Activated T-cell treated with anti-CD3 and anti-CD28 coated beads for 4 hours (primary cell): ENCODE results near the gene NLRC5.
"Not testable (repeated sequence)": the region's sequence is repeated elsewhere in the genome, so short reads cannot be mapped to it uniquely, and the experiment has no call there.

ENCODE experiments used
- DNase-seq: peaks from one replicate; pipeline ENCODE4 v3.0.0-alpha.2; 2020

The NLRC5 gene

GRCh38 chr16:56982695-56983094, 6.7 kb upstream of the NLRC5 start:
- no peak for DNase-seq

- no peak for DNase-seq
These were observed 6.1 kb upstream of the NLRC5 start for GRCh38 chr16:56983211-56983751.

GRCh38 chr16:56984639-56985038, 4.7 kb upstream of the NLRC5 start:
- DNase-seq = no peak

GRCh38 chr16:56985288-56985961, 3.9 kb upstream of the NLRC5 start:
- no peak for DNase-seq

GRCh38 chr16:56985962-56986360, 3.4 kb upstream of the NLRC5 start:
- no peak for DNase-seq

GRCh38 chr16:56986361-56986760, 3.0 kb upstream of the NLRC5 start:
- DNase-seq = no peak

GRCh38 chr16:56986908-56987307, 2.4 kb upstream of the NLRC5 start:
- DNase-seq = not testable (repeated sequence)

- DNase-seq = no peak
These were observed 1.7 kb upstream of the NLRC5 start for GRCh38 chr16:56987692-56988091.

- DNase-seq = no peak
These were observed 1.0 kb upstream of the NLRC5 start for GRCh38 chr16:56988161-56988947.

- no peak for DNase-seq
These were observed 631 bp downstream of the NLRC5 start for GRCh38 chr16:56989988-56990387.

- no peak for DNase-seq
These were observed 1.3 kb downstream of the NLRC5 start for GRCh38 chr16:56990407-56991286.

GRCh38 chr16:56992431-56992830, 3.1 kb downstream of the NLRC5 start:
- not testable (repeated sequence) for DNase-seq

GRCh38 chr16:56993204-56993603, 3.8 kb downstream of the NLRC5 start:
- DNase-seq = no peak

- no peak for DNase-seq
These were observed 5.0 kb downstream of the NLRC5 start for GRCh38 chr16:56994311-56994710.

GRCh38 chr16:56995136-56995805, 5.9 kb downstream of the NLRC5 start:
- no peak for DNase-seq

- DNase-seq = no peak
These were observed 7.9 kb downstream of the NLRC5 start for GRCh38 chr16:56997264-56997663.

GRCh38 chr16:56997931-56998330, 8.6 kb downstream of the NLRC5 start:
- DNase-seq = no peak

- DNase-seq = no peak
These were observed 9.0 kb downstream of the NLRC5 start for GRCh38 chr16:56998352-56998751.

- no peak for DNase-seq
These were observed 9.5 kb downstream of the NLRC5 start for GRCh38 chr16:56998861-56999260.

GRCh38 chr16:56999409-57000270, 10.3 kb downstream of the NLRC5 start:
- DNase-seq = no peak

GRCh38 chr16:57000271-57001025, 11.1 kb downstream of the NLRC5 start:
- DNase-seq = no peak
